Stimulated activated CD8-positive, alpha-beta memory T cell treated with anti-CD3 and anti-CD28 coated beads, Interleukin-15, amount 100 ng/mL, for 48 hours (primary cell): Measurements from ENCODE around the gene RBP7.
"Not testable (repeated sequence)": the region's sequence is repeated elsewhere in the genome, so short reads cannot be mapped to it uniquely, and the experiment has no call there.

Experiments
- DNase-seq, 2 donors: peaks; one replicate each; pipeline ENCODE4 v3.0.0-alpha.2; 2020; ENCODE audit warnings: low read depth in 2 of 2

RBP7 gene

GRCh38 chr1:9996624-9997582 lies at the start of gene RBP7:
Gene RBP7, plus strand, starts transcription at chr1:9997228. Its CDS starts 31 bp downstream, at chr1:9997259.
- DNase-seq = no peak

DNA sequence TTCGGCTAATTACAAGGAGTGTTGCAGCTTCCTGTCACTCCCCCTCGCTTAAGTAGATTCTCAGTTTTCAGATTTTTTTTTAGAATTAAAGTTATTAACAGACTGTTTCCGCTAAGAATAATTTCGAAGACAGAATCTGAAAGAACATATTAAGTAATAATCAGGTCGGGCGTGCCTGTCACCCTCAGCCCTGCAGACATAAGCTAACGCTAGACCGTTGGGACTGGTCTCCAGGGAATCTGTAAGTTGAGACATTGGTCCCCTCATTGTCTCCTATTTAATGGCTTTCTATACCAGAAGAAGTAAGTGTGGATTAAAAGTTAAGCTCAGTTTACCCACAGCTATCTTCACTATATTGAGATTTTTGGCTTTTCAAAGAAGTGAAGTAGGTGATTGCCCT lies 39.3 kb upstream of the RBP7 start:
- DNase-seq = no peak

DNA sequence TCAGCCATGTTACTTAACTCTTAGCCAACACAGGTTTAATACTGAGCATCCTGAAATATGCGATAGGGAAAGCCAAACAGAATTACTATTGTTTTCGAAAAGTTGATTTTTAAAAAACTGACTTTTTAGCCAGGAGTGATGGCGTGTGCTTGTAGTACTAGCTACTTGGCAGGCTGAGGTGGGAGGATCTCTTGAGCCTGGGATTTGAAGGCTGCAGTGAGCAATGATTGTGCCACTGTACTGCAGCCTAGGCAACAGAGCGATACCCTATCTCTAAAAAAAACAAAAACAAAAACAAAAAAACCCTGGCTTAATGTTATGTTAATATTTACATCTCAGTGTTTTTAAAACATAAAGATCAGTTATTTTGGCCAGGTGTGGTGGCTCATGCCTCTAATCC lies 37.0 kb upstream of the RBP7 start:
- DNase-seq = no peak

DNA sequence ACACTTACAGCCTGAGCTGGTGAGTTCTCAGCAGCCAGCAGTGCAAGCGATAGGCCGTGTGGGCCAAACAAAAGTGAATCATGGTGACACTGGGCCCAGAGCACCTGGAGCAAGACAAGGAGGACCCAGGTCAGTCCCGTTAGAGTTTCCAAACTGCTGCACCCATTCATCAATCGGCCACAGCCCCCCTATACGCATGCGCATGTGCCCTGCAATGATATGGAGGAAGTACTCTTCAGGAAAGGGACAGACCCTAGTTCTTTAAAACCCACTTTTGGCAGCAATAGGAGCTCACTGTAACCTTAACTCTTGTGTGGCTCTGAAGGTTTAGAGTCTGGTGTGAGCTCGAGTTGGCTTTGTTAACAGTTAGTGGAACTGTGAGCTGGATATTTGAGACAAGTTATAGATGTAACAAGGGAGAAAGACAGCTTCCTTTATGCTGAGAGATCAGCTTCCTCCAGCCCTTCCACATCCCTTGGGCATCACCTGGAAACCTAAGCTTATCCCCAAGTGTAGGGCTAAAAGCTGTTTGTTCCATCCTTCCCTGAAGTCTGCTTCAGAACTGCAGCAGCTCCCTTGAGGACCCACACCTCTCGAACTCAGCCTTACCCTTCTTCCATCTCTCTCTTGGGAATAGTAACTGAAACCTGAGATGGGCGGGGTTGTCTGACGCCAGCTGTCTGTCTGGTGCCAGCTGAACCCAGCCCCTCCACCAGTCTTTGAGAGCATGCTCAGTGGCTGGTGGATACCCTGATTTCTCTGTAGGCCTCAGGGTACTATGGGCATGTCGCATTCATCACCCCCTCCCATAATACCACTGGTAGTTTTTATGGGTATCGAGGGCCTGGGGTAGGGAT lies 36.1 kb upstream of the RBP7 start:
- no peak for DNase-seq

- DNase-seq = no peak
Observed at GRCh38 chr1:9984253-9984652, 12.8 kb upstream of the RBP7 start.

DNA sequence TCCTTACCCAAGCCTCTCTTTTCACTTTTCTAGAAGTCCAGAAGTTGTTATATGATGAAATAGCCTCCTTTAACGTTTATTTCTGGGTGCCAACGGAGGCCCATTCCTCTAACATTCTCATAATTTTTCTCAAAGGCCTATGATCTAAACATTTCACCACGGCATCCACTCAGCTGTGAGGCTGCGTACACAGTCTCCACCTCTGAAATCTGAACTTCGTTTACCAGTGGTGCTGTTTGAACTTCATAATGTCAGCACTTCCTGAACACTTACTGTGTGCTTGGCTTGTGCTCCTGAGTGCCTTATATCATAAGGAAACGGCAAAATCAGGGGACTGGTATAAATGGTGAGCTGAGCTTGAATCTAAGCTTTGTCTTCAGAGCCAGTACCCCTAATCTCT lies 12.0 kb upstream of the RBP7 start:
- DNase-seq = no peak

DNA sequence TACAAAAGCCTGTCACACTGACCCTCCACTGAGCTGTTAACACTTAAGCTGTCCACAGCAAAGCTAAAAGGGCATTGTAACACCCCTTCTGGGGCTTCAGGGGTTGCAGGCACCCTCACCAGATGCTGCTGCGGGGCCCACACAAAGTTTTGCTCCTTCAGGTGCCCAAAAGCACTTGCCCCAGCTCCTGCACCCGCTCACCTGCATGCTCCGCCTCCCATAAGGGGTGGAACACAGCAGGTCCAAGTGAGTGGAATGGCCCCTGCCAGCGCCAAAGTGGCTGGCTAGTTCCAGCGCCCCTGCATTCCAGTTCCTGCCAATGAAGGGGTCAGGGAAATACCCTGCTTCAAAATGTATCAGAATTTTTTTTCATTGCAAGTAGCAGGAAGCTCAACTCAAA lies 7.3 kb upstream of the RBP7 start:
- no peak for DNase-seq

DNA sequence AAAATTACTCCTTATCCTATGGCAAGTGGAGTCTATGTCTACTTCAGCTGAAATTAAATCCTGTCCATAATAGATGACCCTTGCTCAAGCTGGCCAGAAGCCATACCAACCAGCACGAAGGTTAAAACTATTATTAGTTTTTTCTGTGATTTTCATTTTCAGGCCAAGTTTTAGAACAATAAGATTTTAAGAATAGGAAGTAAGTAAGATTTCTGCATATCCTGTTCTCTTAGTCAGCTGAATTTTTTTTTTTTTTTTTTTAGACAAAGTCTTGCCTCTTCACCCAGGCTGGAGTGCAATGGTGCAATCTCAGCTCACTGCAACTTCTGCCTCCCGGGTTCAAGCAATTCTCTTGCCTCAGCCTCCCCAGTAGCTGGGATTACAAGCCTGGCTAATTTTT lies 6.1 kb upstream of the RBP7 start:
- no peak for DNase-seq

GRCh38 chr1:9992910-9993309 lies 4.1 kb upstream of the RBP7 start:
- DNase-seq = no peak

DNA sequence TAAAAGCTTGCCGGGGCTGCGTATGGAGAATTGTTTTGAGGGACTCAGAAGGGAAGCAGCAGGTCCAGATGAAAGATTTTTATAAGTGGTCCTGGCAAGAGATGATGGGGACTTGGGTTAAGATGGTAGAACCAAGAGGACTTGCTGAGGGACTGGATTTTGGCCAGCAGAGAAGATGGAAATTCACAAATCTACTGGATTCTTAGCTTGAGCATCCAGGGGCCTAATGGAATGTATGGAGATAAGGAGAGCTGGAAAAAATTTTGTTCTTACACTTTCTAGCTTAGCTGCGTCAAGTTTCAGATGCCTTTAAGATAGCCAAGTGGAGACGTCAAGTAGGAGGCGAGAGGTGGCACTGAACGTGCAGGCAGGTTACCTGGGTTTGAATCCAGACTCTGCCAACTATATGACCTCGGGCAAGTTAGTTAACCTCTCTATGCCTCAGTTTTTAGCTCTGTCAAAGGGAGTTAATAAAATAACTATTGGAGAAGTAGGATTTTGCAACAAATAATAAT lies 3.4 kb upstream of the RBP7 start:
- DNase-seq = no peak

GRCh38 chr1:10001016-10001665 lies 4.1 kb downstream of the RBP7 start:
- no peak for DNase-seq

DNA sequence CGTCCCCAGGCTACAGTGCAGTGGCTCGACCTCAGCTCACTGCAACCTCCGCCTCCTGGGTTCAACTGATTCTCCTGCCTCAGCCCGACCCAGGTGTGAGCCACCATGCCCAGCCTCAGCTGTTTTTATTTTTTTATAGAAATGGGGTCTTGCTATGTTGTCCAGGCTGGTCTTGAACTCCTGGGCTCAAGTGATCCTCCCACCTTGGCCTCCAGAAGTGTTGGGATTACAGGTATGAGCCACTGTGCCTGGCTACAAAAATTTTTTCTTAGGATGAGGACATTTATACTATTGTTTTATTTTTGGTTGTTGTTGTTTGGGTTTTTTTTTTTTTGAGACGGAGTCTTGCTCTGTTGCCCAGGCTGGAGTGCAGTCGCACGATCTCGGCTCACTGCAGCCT lies 8.2 kb downstream of the RBP7 start:
- not testable (repeated sequence) for DNase-seq

GRCh38 chr1:10007169-10007568 lies 10.1 kb downstream of the RBP7 start:
- DNase-seq = no peak

GRCh38 chr1:10014016-10014415 lies 17.0 kb downstream of the RBP7 start:
- DNase-seq = no peak

DNA sequence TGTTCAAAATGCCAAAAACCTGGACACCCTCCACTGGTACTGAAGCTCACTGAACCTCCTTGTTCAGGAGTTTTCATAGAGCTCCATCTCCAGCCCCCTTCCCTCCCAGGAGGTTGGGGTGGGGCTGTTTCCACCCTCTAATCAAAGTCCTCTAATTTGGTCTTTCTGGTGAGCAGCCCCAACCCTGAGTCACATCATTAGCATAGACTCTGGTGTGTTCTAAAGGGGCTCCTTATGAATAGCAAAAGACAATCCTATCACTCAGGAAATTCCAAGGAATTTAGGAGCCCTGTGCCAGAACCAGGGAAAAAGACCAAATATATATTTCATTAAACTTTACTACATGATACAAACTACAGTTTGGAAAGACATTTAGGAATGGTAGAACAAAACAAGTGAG lies 22.5 kb downstream of the RBP7 start:
- DNase-seq = no peak

DNA sequence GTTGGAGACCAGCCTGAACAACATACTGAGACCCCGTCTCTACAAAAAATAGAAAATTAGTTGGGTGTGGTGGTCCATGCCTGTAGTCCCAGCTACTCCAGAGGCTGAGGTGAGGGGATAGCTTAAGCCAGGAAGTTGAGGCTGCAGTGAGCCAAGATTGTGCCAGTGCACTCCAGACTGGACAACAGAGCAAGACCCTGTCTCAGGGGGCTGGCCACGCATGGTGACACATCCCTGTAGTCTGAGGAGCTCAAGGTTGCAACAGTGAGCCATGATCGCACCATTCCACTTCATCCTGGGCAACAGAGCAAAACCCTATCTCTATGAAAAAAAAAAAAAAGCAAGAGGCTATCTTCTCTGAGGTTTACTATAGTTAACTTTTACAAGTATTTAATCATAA lies 23.1 kb downstream of the RBP7 start:
- DNase-seq = no peak

DNA sequence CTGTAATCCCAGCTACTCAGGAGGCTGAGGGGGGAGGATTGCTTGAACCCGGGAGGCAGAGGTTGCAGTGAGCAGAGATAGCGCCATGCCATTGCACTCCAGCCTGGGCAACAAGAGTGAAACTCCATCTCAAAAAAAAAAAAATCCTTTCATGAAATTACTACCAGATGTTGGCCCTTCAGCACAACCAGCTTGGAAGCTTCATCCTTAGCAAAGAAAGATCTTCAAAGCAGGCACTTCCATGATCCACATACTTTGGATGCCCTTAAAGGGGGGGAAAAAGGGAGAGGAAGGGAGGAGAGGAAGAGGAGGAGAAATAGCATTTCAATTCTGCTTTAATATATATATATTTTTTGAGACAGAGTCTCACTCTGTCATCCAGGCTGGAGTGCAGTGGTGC lies 23.6 kb downstream of the RBP7 start:
- DNase-seq = not testable (repeated sequence)

DNA sequence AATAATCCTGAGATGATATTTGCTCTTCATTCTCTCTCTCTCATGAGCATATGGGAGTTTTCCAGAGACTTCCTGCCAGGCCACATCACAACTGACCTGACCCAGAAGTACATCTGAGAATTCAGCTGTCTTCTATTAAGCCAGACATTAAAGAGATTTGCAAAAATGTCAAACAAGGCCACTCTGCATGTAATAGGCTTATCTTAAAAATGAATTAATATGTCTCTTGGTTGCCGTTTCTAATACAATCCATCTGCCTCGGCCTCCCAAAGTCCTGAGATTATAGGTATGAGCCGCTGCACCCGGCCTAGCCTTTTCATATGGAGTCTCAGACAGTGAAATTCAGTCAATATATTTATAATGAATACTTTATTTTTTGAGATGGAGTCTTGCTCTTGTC lies 25.0 kb downstream of the RBP7 start:
- not testable (repeated sequence) for DNase-seq

DNA sequence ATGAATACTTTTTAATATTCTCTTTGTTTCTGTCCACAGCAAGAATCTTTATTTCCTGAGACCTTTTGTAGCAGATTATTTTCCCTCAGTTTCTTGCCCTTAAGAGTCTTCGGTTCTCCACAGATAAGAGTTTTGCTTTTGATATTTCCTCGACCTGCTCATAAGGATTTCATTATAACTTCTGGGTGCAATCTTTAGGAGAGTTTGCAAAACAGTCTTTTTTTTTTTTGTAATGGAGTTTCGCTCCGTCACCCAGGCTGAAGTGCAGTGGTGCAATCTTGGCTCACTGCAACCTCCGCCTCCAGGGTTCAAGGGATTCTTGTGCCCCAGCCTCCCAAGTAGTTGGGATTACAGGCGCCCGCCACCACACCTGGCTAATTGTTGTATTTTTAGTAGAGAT lies 25.6 kb downstream of the RBP7 start:
- no peak for DNase-seq

- DNase-seq = no peak
Observed at GRCh38 chr1:10025354-10025753, 28.3 kb downstream of the RBP7 start.

DNA sequence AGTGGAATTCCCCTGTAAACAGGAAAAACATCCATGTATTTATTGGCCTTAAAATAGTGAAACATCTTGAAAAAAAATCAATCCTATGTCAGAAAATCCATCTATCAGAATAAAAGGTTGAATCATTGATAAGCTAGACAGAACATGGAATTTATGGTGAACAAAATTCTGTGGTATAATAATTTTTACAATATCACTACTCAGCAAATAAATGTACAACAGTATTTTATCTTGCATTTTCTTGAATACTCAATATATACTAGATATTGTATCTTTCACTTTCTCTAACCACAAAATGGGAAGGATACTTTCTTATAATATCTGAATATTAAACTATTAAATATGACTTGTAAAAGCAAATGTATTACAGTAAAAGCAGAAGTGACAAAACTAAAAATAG lies 30.0 kb downstream of the RBP7 start:
- no peak for DNase-seq

DNA sequence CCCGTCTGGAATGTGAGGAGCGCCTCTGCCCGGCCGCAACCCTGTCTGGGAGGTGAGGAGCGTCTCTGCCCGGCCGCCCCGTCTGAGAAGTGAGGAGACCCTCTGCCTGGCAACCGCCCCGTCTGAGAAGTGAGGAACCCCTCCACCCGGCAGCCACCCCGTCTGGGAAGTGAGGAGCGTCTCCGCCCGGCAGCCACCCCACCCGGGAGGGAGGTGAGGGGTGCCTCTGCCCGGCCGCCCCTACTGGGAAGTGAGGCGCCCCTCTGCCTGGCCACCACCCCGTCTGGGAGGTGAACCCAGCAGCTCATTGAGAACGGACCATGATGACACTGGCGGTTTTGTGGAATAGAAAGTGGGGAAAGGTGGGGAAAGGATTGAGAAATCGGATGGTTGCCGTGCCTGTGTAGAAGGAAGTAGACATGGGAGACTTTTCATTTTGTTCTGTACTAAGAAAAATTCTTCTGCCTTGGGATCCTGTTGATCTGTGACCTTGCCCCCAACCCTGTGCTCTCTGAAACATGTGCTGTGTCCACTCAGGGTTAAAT lies 32.0 kb downstream of the RBP7 start:
- DNase-seq = not testable (repeated sequence)
